HepG2 (cell line): ENCODE data around the gene INTS12. TPM values are rescaled to one million over a fixed set of nuclear protein-coding genes. Genes with fewer than 3 reads are reported as not detected.
A peak's percentile ranks its signal among the peaks of the same experiment; 100 is the strongest.

Experiments
- AGO1 ChIP-seq: fragments of 200-400 bp; formaldehyde crosslinking; IDR thresholded peaks from 2 replicates; pipeline ENCODE4 v1.6.1; 2017; ENCODE audit warnings: mild to moderate bottlenecking, low read depth, low read length, moderate library complexity; ENCODE audit not compliant: poor library complexity, severe bottlenecking
- CBFB ChIP-seq: sonication (generic); formaldehyde crosslinking; IDR thresholded peaks from 2 replicates; pipeline ENCODE4 v1.4.0; 2020; ENCODE audit warnings: missing genetic modification reagents
- CC2D1A ChIP-seq: sonication (generic); formaldehyde crosslinking; IDR thresholded peaks from 2 replicates; pipeline ENCODE4 v1.8.1; 2023; ENCODE audit warnings: mild to moderate bottlenecking, missing genetic modification reagents
- CCDC6 ChIP-seq: sonication (generic); formaldehyde crosslinking; IDR thresholded peaks from 2 replicates; pipeline ENCODE4 v1.8.1; 2022; ENCODE audit warnings: mild to moderate bottlenecking, missing genetic modification reagents, moderate library complexity
- ELF3 ChIP-seq: IDR thresholded peaks from 2 replicates; pipeline ENCODE4 v1.6.1; 2016; ENCODE audit warnings: missing genetic modification reagents, missing compliant biosample characterization
- ETV6 ChIP-seq: sonication (generic); formaldehyde crosslinking; conservative IDR thresholded peaks from 2 replicates; pipeline ENCODE4 v1.4.0; 2020; ENCODE audit warnings: missing genetic modification reagents
- FOSL1 ChIP-seq: sonication (generic); formaldehyde crosslinking; IDR thresholded peaks from 2 replicates; pipeline ENCODE4 v1.9.0; 2021; ENCODE audit warnings: missing genetic modification reagents, borderline replicate concordance
- GATA4 ChIP-seq: sonication (generic); IDR thresholded peaks from 2 replicates; pipeline ENCODE4 v1.6.1; 2016; ENCODE audit warnings: antibody characterized with exemption, low read depth, borderline replicate concordance
- MTA1 ChIP-seq: sonication (generic); formaldehyde crosslinking; IDR thresholded peaks from 2 replicates; pipeline ENCODE4 v1.4.0; 2020; ENCODE audit warnings: missing genetic modification reagents, mild to moderate bottlenecking, borderline replicate concordance
- RAD21 ChIP-seq: fragments of 450-650 bp; formaldehyde crosslinking; IDR thresholded peaks from 2 replicates; pipeline ENCODE4 v1.5.0; 2020; ENCODE audit warnings: mild to moderate bottlenecking
- RFXAP ChIP-seq: sonication (generic); formaldehyde crosslinking; IDR thresholded peaks from 2 replicates; pipeline ENCODE4 v1.4.0; 2020; ENCODE audit warnings: missing genetic modification reagents, borderline replicate concordance
- SRSF9 ChIP-seq: fragments of 200-400 bp; formaldehyde crosslinking; IDR thresholded peaks from 2 replicates; pipeline ENCODE4 v1.6.1; 2018; ENCODE audit warnings: borderline replicate concordance, mild to moderate bottlenecking, low read depth, low read length; ENCODE audit not compliant: insufficient read depth, poor library complexity, severe bottlenecking
- SSRP1 ChIP-seq: IDR thresholded peaks from 2 replicates; pipeline ENCODE4 v1.6.1; 2016; ENCODE audit warnings: control low read depth
- SUZ12 ChIP-seq: fragments of 150-350 bp; IDR thresholded peaks from 2 replicates; pipeline ENCODE4 v1.6.1; 2014; ENCODE audit warnings: low read depth, low read length
- ZNF20 ChIP-seq: sonication (generic); formaldehyde crosslinking; IDR thresholded peaks from 2 replicates; pipeline ENCODE4 v1.4.0; 2020; ENCODE audit warnings: mild to moderate bottlenecking, moderate library complexity, missing genetic modification reagents
- ZNF660 ChIP-seq: sonication (generic); formaldehyde crosslinking; IDR thresholded peaks from 2 replicates; pipeline ENCODE4 v1.5.1; 2020; ENCODE audit warnings: mild to moderate bottlenecking, low read depth, missing genetic modification reagents, borderline replicate concordance
- ZNF768 ChIP-seq: sonication (generic); formaldehyde crosslinking; IDR thresholded peaks from 2 replicates; pipeline ENCODE4 v1.4.0; 2020; ENCODE audit warnings: missing genetic modification reagents
- ZNF773 ChIP-seq: sonication (generic); formaldehyde crosslinking; IDR thresholded peaks from 2 replicates; pipeline ENCODE4 v1.4.0; 2020; ENCODE audit warnings: missing genetic modification reagents, borderline replicate concordance
- ZNF775 ChIP-seq: sonication (generic); formaldehyde crosslinking; IDR thresholded peaks from 2 replicates; pipeline ENCODE4 v1.4.0; 2020; ENCODE audit warnings: missing genetic modification reagents, mild to moderate bottlenecking, moderate library complexity, borderline replicate concordance
- ZNF850 ChIP-seq: sonication (generic); formaldehyde crosslinking; conservative IDR thresholded peaks from 2 replicates; pipeline ENCODE4 v1.9.0; 2021; ENCODE audit warnings: mild to moderate bottlenecking, missing genetic modification reagents
- polyA plus RNA-seq, 8 experiments: library from polyadenylated mRNA; depleted of rRNA in 3 of 8; stranded (reverse) in 7 of 8; unstranded in 1 of 8; fragments of >200 nt; fragmentation: Illumina TruSeq in 4 of 8; extraction: Trizol in 4 of 8; gene quantifications; 2 replicates each; pipeline versions ENCODE4 v1.2.1 to v1.2.3, GENCODE V29; 2011 to 2016; ENCODE audit warnings: low read depth in 4 of 8, missing spikeins in 1 of 8, mixed read lengths in 1 of 8; ENCODE audit not compliant: insufficient read depth in 1 of 8
- total RNA-seq, 5 experiments: library from RNA; depleted of rRNA; stranded (reverse); fragments of >200 nt; fragmentation: Illumina TruSeq; extraction: Trizol; gene quantifications; 2 replicates each; pipeline ENCODE4 v1.2.3, GENCODE V29; 2016; ENCODE audit warnings: low read depth in 1 of 5
- TF ChIP-seq, protein P1 (sequence below): sonication (generic); formaldehyde crosslinking; IDR thresholded peaks from 2 replicates; pipeline ENCODE4 v1.8.0; 2022; ENCODE audit warnings: mild to moderate bottlenecking, missing genetic modification reagents; ENCODE audit not compliant: insufficient replicate concordance
- TF ChIP-seq, protein P2 (sequence below): sonication (generic); formaldehyde crosslinking; IDR thresholded peaks from 2 replicates; pipeline ENCODE4 v1.4.0; 2020; ENCODE audit warnings: mild to moderate bottlenecking, missing genetic modification reagents
- TF ChIP-seq, protein P3 (sequence below): sonication (generic); formaldehyde crosslinking; IDR thresholded peaks from 2 replicates; pipeline ENCODE4 v1.5.0; 2020; ENCODE audit warnings: missing genetic modification reagents
- TF ChIP-seq, protein P4 (sequence below): IDR thresholded peaks from 2 replicates; pipeline ENCODE4 v1.6.1; 2016; ENCODE audit warnings: low read depth, borderline replicate concordance

The INTS12 gene
- total and polyA plus RNA-seq, 2 of the 13 experiments (the other 11 are each of a cell fraction or from before 2014, with no cell fraction given), result 20.2 to 21.1 TPM

DNA sequence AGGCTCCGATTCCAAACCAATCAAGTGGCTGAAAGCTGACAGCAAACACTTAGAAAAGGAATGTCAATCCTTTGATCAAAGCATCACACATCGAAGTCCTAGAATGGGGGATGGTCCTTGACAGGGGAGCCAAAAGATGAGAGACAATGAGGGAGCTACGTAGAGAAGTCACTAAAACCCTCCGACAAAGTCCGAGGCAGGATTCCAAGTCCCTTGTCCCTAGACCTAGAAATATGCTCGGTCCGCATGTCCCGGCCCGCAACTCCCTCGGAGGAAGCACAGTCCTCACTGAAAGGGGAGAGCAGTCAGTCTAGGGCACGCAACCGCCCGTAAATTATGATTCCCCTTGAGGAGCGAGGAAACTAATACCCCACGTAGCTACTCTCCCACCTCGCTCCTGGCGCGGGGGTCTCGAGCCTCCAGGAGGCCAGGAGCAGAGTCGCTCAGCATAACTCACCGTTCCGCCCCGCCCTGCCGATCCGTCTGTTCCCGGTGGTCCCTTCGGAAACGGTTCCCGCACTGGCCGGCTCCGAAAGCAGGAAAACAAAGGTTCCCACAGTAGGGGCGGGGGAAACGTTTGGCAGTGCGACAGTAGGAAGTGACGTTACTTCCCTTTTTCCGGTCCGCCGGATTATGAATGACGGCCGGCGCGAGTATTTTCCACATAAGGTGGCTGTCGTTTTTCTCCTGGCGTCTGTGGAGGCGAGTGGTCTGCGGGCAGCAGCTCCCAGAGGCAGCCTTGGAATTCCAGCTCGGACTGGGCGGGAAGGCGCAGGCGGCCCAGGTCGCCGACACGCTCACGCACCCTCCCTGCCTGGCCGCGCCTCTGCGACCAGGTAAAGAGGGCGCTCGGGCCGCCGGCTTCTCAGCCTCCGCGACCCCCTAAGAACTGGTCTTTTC lies at the start of gene INTS12, which contains the start of gene GSTCD (continued):
- TF ChIP-seq SUZ12 (no peak), ZNF20 (CRISPR knock-in tag) (no peak), FOSL1 (no peak; the same call in 1 of the 2 replicates), RAD21 (CRISPR knock-in tag) (peak; percentile 50; the same call in 1 of the 2 replicates), SRSF9 (no peak), CCDC6 (CRISPR knock-in tag) (peak; percentile 82; the same call in 1 of the 2 replicates), ZNF850 (CRISPR knock-in tag) (peak; percentile 86), ZNF660 (CRISPR knock-in tag) (peak; percentile 82; the same call in 1 of the 2 replicates), ETV6 (CRISPR knock-in tag) (peak; percentile 74; the same call in 1 of the 2 replicates), AGO1 (peak; percentile 50), GATA4 (no peak), SSRP1 (peak; percentile 60; the same call in 1 of the 2 replicates), ZNF773 (no peak), CBFB (CRISPR knock-in tag) (peak; percentile 97), ELF3 (CRISPR knock-in tag) (peak; percentile 95), RFXAP (CRISPR knock-in tag) (peak; percentile 78), ZNF768 (peak; percentile 90), MTA1 (peak; percentile 98), CC2D1A (0 out of 2 replicates have a peak, but pooled peaks have one; percentile 88), ZNF775 (CRISPR knock-in tag) (peak; percentile 70; the same call in 1 of the 2 replicates)
- TF ChIP-seq, protein P1, sequence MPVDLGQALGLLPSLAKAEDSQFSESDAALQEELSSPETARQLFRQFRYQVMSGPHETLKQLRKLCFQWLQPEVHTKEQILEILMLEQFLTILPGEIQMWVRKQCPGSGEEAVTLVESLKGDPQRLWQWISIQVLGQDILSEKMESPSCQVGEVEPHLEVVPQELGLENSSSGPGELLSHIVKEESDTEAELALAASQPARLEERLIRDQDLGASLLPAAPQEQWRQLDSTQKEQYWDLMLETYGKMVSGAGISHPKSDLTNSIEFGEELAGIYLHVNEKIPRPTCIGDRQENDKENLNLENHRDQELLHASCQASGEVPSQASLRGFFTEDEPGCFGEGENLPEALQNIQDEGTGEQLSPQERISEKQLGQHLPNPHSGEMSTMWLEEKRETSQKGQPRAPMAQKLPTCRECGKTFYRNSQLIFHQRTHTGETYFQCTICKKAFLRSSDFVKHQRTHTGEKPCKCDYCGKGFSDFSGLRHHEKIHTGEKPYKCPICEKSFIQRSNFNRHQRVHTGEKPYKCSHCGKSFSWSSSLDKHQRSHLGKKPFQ (CRISPR knock-in tag), result peak; percentile 73
- TF ChIP-seq, protein P2, sequence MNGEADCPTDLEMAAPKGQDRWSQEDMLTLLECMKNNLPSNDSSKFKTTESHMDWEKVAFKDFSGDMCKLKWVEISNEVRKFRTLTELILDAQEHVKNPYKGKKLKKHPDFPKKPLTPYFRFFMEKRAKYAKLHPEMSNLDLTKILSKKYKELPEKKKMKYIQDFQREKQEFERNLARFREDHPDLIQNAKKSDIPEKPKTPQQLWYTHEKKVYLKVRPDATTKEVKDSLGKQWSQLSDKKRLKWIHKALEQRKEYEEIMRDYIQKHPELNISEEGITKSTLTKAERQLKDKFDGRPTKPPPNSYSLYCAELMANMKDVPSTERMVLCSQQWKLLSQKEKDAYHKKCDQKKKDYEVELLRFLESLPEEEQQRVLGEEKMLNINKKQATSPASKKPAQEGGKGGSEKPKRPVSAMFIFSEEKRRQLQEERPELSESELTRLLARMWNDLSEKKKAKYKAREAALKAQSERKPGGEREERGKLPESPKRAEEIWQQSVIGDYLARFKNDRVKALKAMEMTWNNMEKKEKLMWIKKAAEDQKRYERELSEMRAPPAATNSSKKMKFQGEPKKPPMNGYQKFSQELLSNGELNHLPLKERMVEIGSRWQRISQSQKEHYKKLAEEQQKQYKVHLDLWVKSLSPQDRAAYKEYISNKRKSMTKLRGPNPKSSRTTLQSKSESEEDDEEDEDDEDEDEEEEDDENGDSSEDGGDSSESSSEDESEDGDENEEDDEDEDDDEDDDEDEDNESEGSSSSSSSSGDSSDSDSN (CRISPR knock-in tag), result peak; percentile 96
- TF ChIP-seq, protein P3, sequence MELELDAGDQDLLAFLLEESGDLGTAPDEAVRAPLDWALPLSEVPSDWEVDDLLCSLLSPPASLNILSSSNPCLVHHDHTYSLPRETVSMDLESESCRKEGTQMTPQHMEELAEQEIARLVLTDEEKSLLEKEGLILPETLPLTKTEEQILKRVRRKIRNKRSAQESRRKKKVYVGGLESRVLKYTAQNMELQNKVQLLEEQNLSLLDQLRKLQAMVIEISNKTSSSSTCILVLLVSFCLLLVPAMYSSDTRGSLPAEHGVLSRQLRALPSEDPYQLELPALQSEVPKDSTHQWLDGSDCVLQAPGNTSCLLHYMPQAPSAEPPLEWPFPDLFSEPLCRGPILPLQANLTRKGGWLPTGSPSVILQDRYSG (CRISPR knock-in tag), result no peak
- TF ChIP-seq, protein P4, sequence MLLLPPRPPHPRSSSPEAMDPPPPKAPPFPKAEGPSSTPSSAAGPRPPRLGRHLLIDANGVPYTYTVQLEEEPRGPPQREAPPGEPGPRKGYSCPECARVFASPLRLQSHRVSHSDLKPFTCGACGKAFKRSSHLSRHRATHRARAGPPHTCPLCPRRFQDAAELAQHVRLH (CRISPR knock-in tag), result peak; percentile 98
